ENCODE results near the gene LSS.
"Not testable (repeated sequence)": the region's sequence is repeated elsewhere in the genome, so short reads cannot be mapped to it uniquely, and the experiment has no call there.

The LSS gene

GRCh38 chr21:46172863-46173528, 55.6 kb downstream of the LSS start:
- no peak overlapping the region for H3K4me3 ChIP-seq (ENCODE audit: low read length)
- no peak for TF ChIP-seq ZNF274 (IDR thresholded peaks at IDR 0.05; ENCODE audit: low read depth, low read length)

DNA sequence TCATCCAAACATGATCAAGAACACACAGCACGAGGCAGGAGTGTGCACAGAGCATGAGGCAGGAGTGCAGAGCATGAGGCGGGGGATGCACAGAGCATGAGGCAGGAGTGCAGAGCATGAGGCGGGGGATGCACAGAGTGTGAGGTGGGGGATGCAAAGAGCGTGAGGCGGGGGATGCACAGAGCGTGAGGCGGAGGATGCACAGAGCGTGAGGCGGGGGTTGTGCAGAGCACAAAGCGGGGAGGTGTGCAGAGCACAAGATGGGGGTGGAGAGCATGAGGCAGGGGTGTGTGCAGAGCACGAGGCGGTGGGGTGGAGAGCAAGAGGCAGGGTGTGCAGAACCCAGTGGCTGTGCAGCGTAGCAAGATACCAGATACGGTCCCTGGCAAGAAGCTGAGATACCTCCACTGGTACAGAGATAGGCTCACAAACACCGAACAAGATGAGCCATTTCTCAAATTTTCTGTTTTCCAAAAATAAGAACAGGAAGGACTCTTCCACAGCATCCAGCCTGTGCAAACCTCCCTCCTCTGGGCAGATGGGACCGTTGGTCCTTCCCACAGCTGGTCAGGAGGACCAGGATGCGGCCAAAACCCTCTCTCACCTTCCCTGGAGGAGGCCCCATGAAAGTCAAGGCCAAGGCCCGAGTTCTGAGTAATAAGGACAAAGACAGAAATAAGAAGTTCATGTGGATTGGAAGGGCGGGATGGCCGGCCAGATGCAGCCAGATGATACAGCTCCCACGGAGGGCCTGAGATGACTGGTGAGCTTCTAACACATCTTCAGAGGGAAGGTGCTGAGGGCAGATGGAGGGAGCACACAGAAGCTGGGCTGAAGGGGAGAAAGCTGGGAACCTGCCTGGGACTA, 56.3 kb downstream of the LSS start:
- no peak for TF ChIP-seq ZNF274 (IDR thresholded peaks at IDR 0.05; ENCODE audit: low read depth, low read length)
- H3K4me3 ChIP-seq (ENCODE audit: low read length), result no peak overlapping the region

- no peak overlapping the region for H3K4me3 ChIP-seq (ENCODE audit: low read length)
- TF ChIP-seq ZNF274 (IDR thresholded peaks at IDR 0.05; ENCODE audit: low read depth, low read length), result no peak
Measured at GRCh38 chr21:46171585-46171984, 57.0 kb downstream of the LSS start.

DNA sequence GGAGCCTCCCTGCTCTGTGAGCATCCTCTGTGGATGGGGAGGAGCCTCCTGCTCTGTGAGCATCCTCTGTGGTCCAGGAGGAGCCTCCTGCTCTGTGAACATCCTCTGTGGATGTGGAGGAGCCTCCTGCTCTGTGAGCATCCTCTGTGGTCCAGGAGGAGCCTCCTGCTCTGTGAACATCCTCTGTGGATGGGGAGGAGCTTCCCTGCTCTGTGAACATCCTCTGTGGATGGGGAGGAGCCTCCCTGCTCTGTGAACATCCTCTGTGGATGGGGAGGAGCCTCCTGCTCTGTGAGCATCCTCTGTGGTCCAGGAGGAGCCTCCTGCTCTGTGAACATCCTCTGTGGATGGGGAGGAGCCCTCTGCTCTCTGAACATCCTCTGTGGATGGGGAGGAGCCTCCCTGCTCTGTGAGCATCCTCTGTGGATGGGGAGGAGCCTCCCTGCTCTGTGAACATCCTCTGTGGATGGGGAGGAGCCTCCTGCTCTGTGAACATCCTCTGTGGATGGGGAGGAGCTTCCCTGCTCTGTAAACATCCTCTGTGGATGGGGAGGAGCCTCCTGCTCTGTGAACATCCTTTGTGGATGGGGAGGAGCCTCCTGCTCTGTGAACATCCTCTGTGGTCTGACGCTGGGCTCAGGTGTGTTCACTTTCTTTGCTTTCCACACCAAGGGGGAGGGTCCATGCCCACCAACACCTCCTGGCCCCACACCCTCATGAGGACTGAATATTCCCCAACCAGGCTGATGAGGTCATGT, 58.0 kb downstream of the LSS start:
- H3K4me3 ChIP-seq (ENCODE audit: low read length), result not testable (repeated sequence)

DNA sequence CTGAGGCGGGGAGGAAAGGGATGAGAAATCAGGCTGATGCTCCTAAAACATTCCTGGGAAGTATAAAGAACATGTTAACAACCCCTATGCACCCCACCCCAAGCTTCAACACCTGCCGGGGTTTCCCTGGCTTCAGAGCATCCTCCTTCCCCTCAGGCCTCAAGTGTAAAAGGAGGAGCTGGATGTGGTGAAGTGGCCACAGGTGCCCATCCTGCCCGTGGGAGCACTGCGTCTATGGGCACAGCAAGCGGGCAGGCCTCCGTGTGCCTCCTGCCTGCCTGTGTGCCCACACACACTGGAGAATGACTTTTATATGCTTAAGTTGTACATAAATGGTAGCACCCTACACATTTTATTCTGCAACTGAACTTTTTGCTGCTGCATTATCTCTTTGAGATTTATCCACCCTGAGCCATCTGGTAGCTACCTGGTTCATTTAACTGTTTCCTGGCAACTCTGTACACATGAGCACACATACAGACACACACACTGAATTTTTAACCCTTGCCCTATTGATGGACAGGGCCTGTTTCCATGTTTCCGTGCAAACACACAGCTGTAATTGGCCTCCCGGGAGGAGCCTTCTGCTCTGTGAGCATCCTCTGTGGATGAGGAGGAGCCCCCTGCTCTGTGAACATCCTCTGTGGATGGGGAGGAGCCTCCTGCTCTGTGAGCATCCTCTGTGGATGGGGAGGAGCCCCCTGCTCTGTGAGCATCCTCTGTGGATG, 59.8 kb downstream of the LSS start:
- H3K4me3 ChIP-seq (ENCODE audit: low read length), result no peak overlapping the region
- TF ChIP-seq ZNF274 (IDR thresholded peaks at IDR 0.05; ENCODE audit: low read depth, low read length), result no peak

DNA sequence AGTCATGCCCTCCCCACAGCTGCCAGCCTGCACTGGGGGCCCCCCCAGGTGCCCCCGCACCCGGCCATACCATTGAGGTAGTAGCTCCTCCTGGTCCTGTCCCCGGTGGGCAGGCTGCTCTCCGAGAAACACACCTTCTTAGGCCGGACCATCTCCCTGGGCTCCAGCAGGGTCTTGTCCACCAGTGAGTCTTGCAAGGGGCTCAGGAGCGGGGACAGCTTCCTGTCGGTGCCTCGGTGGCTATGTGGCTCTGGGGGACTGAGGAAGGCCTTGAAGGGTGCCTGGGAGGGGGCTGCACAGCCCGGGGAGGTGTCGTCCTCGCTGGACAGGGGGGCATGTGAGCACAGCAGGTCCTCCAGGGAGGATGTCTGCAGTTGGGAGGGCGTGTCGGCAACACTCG, 60.3 kb downstream of the LSS start:
- TF ChIP-seq ZNF274 (IDR thresholded peaks at IDR 0.05; ENCODE audit: low read depth, low read length), result no peak
- no peak overlapping the region for H3K4me3 ChIP-seq (ENCODE audit: low read length)

GRCh38 chr21:46165098-46165497, 63.5 kb downstream of the LSS start:
- no peak overlapping the region for H3K4me3 ChIP-seq (ENCODE audit: low read length)
- TF ChIP-seq ZNF274 (IDR thresholded peaks at IDR 0.05; ENCODE audit: low read depth, low read length), result no peak

GRCh38 chr21:46163380-46163779, 65.2 kb downstream of the LSS start:
- TF ChIP-seq ZNF274 (IDR thresholded peaks at IDR 0.05; ENCODE audit: low read depth, low read length), result no peak
- H3K4me3 ChIP-seq (ENCODE audit: low read length), result no peak overlapping the region

DNA sequence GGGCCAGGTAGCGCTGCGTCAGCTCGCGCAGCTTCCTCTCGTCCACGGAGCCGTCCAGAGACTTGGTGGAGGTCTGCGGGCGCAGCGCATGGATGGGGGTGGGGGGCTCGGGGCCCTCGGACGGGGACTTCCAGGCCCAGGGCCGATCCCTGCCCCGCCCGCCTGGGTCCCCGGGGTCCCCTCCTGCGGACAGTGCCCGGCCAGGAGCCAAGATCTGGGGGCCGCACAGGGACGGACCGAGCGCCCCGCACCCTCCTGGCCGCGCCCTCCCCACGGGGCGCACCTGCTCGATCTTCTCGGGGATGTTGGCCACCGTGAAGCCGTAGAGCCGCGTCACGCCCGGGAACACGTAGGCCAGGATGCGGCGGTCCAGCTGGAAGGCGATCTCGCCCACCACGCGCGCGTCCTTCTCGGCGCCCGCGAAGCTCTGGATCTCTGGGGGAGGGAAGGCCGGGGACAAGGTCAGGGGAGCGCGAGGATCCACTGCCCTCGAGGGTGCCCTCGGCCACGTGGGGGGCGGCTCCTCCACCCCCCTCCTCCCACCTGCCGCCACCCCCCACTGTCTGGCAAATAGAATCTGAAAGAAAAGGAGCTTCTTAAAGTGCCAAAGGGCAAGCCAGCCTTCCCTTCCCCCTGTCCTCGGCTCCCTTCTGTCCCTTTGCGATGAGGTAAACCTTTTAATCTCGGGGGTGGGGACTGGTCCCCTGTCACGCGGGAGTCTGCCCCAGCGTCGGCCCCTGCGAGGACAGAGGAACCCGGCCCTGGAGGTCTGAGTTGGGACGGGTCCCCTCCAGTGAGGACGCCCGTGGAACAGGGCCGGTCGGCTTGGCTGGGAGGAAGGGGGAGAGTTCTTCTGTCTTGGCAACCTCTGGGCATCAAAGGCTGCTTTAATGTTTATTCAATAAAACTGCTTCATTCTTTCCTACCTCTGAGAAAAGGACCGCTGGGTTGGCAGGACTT, 66.7 kb downstream of the LSS start:
- no peak overlapping the region for H3K4me3 ChIP-seq (ENCODE audit: low read length)

GRCh38 chr21:46160907-46161632, 67.5 kb downstream of the LSS start:
- H3K4me3 ChIP-seq (ENCODE audit: low read length), result no peak overlapping the region
- TF ChIP-seq ZNF274 (IDR thresholded peaks at IDR 0.05; ENCODE audit: low read depth, low read length), result no peak

More for the DNA sequence above, 66.7 kb downstream of the LSS start:
- no peak for TF ChIP-seq ZNF274 (IDR thresholded peaks at IDR 0.05; ENCODE audit: low read depth, low read length)

DNA sequence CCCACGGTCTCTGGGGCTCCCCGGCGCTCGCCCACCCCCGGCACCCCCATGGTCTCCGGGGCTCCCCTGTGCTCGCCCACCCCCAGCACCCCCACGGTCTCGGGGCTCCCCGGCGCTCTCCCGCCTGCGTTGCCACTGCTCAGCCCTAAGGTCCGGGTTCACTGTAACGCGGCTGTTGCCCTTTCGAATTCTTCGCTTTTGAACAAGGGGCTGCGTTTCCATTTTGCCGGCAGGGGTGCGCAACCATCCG, 68.0 kb downstream of the LSS start:
- TF ChIP-seq ZNF274 (IDR thresholded peaks at IDR 0.05; ENCODE audit: low read depth, low read length), result no peak
- H3K4me3 ChIP-seq (ENCODE audit: low read length), result no peak overlapping the region

GRCh38 chr21:46159841-46160656, 68.5 kb downstream of the LSS start:
- no peak for TF ChIP-seq ZNF274 (IDR thresholded peaks at IDR 0.05; ENCODE audit: low read depth, low read length)
- no peak overlapping the region for H3K4me3 ChIP-seq (ENCODE audit: low read length)

Measured in GM08714 (cell line).